Subcutaneous abdominal adipose tissue (tissue), 5 donors: ENCODE results near the gene MYRF.

Source experiments
- H3K27ac ChIP-seq: one replicate; pipeline ENCODE4 v1.7.0; 2013; ENCODE audit warnings: low read depth, mild to moderate bottlenecking, inconsistent platforms, low read length, moderate library complexity
- H3K27me3 ChIP-seq, 5 donors: one replicate each; pipeline ENCODE4 v1.7.0; 2013; ENCODE audit warnings: low read length in 5 of 5, inconsistent platforms in 1 of 5; ENCODE audit not compliant: control insufficient read depth in 5 of 5, insufficient read depth in 4 of 5
- H3K36me3 ChIP-seq, 5 donors: one replicate each; pipeline ENCODE4 v1.7.0; 2013; ENCODE audit warnings: low read length in 5 of 5; ENCODE audit not compliant: control insufficient read depth in 5 of 5, insufficient read depth in 5 of 5
- H3K4me1 ChIP-seq, 5 donors: one replicate each; pipeline ENCODE4 v1.7.0; 2013; ENCODE audit warnings: low read length in 5 of 5, mild to moderate bottlenecking in 3 of 5, moderate library complexity in 1 of 5; ENCODE audit not compliant: control insufficient read depth in 5 of 5, insufficient read depth in 5 of 5
- H3K4me3 ChIP-seq, 5 donors: one replicate each; pipeline ENCODE4 v1.7.0; 2013; ENCODE audit warnings: low read length in 5 of 5, low read depth in 1 of 5
- H3K9ac ChIP-seq, 5 donors: one replicate each; pipeline ENCODE4 v1.7.0; 2013; ENCODE audit warnings: low read length in 5 of 5, mild to moderate bottlenecking in 4 of 5, moderate library complexity in 3 of 5
- H3K9me3 ChIP-seq, 5 donors: one replicate each; pipeline ENCODE4 v1.7.0; 2013; ENCODE audit warnings: low read length in 5 of 5; ENCODE audit not compliant: control insufficient read depth in 5 of 5
- donor health status: healthy.
- donor health status: healthy.
- donor health status: healthy.
- donor health status: healthy.
- donor health status: healthy.

MYRF gene

DNA sequence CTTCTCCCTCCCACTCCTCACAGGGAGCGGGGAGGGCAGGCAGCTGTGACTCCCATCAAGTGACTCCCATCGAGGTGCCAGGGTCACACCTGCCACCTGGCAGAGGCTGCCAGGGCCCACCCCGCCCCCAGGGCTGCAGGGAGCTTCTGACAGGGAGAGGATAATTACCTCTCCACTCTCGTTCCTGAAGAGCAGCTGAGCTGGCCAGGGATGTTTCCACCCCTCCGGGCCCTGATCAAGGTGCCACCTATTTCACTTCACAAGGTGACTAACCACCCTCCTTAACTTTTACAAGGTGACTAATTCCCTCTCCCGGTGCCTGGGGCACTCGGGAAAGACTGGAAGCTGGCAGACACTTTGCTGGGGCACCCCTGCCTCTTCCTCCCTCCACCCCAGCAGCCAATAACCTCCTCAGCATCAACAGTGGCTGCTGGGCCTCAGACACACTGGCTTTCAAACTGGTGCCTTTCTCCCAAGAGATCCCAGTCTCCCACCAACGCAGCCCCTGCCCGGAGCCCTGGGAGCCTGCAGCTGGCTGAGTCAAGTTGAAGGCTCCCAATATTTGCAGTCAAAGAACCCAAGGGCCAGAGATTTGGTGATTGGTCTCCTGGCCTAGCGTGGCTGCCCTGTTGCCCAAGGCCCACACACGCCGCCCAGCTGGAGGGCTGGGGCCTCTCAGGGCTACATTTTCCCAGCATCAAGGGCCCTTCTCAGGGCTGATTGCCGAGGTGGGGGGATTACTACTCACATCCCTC is 22.0 kb upstream of the MYRF start:
- no peak overlapping the region for H3K9ac ChIP-seq
- H3K9me3 ChIP-seq = no peaks in the 10 kb centered on the region
- H3K36me3 ChIP-seq = peaks cover 0 to 54% (median 32%) of the 10 kb centered on the region in 5 donors
- H3K4me1 ChIP-seq = peaks cover 0 to 23% (median 15%) of the 10 kb centered on the region in 5 donors
- H3K4me3 ChIP-seq = no peak overlapping the region
- H3K27ac ChIP-seq = no peak overlapping the region
- H3K27me3 ChIP-seq = no peaks in the 10 kb centered on the region

DNA sequence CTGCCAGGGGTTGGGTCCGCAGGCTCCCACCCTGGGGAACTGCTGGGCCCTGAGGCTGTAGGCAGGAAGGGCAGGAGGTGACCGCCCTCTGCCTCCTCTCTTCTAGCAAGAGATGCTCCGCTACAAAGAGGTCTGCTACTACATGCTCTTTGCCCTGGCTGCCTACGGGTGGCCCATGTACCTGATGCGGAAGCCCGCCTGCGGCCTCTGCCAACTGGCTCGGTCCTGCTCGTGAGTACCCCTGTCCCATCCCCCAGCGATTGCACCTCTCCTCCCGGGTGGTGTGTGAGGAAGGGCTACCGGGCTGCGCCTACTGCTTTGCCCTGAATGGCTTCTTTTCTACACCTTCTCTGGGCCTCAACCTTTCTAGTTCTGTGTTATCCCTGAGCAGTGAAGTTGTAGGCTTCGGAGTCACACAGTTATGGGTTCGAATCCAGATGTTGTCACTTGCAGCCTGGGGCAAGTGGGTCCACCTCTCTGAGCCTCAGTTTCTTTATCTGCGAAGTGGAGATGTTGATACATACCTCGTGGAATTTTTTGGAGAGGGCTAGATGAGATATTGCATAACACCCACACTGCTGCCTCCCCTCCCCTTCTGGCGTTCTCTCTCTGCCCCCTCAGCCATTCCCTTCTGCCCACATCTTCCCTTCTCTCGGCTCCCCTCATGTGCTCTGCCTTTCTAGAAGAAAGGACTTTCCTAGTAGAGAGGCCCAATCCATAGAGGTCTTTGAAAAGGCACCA is 21.1 kb upstream of the MYRF start:
- no peak overlapping the region for H3K9ac ChIP-seq
- H3K4me1 ChIP-seq = peaks cover 0 to 23% (median 15%) of the 10 kb centered on the region in 5 donors
- H3K27me3 ChIP-seq = no peaks in the 10 kb centered on the region
- H3K36me3 ChIP-seq = peaks cover 0 to 54% (median 35%) of the 10 kb centered on the region in 5 donors
- H3K27ac ChIP-seq = no peak overlapping the region
- H3K4me3 ChIP-seq = no peak overlapping the region
- no peaks in the 10 kb centered on the region for H3K9me3 ChIP-seq

DNA sequence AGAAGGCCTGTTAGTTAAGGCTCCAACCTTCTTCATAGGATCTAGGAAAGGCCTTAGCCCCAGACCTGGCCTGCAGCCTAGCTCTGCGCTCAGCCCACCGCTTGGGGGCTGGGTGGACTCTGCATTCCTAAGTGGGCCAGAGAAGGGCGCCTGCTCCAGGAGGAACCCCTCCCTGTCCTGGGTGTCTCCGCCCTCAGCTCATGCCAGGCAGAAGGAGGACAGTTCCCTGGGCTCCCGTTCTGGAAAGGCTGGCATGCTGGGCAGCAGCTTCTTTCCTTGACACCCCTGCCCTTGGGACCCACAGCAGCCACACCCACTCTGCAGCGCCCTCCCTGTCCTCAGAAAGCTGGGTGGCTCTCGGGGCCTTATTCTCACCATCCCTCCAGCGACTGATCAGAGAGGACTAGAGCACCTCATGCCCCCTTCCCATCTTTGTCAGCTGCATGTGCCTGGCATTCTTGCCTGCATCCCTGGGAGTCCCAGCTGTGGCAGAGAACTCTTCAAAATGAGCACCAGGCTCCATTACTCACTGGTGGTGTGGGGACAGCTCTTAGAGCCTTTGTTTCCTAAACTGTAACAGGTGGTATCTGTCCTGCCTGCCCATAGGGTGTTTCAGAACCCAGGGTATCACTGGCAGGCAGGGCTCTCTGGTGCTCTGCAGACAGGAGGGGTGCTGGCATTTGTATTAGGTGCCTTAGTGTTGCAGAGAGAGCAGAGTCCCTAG is 20.3 kb upstream of the MYRF start:
- Histone ChIP-seq H3K9me3 (no peaks in the 10 kb centered on the region), H3K4me3 (no peak overlapping the region), H3K36me3 (peaks cover 0 to 54% (median 35%) of the 10 kb centered on the region in 5 donors), H3K27ac (no peak overlapping the region), H3K4me1 (peaks cover 0 to 23% (median 15%) of the 10 kb centered on the region in 5 donors), H3K27me3 (no peaks in the 10 kb centered on the region), H3K9ac (no peak overlapping the region)

DNA sequence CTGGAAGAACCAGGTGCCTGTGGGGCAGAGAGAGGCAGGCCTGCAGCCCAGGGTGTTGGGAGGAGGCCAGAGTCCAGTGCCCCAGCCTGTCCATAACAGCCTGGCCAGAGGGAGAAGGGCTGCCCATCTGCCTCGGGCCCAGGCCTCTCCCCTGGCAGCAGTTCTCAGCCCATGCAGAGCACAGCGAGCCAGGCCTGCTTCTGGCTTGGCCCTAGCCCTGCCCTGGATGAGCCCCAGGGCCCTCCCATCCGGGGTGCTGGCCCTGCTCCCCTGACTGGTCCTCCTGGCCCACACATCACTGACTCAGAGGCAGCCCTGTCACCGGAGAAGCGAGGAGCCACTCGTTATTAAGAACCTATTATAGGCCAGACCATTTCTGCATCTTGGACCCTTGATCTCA is 19.7 kb upstream of the MYRF start:
- Histone ChIP-seq H3K4me1 (peaks cover 0 to 23% (median 15%) of the 10 kb centered on the region in 5 donors), H3K27ac (peak overlapping the region; percentile 65)

DNA sequence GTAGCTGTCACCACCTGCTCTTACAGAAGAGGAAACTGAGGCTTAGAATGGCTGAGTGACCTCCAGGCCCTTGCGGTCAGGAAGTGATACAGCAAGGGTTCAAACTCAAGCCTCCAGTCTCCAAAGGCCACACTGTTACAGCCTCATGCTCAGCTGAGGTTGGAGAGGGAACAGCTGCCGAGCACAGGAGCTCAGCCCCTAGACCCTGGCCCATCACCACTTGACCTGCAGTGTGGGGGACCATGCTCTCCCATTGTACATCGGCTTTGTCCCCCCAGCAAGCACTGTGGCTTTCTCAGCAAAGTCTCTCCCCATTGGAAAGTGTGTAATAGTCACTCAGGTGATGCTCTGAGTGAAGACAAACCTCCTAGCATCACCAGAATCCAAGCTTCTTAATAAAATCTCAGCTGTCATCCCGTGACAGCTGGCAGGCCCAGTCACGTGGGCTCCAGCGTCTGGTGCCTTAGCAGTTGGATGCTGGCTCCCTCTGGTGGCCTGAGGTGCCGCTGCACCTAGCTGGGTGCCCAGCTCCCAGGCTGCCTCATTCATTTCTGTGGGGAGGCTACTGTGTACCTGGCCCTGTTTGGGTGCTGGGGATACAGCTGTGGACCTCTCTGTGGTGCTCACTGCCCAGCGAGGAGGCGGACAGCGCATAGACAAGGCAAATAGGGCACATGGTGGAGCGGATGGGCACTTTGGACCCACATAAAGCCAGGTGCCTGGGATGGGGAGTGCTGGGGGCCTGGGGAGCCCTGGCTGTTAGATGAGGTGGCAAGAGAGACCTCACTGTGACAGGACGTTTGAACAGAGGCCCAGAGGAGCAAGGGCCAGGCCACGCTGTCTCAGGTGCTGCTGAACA is 19.1 kb upstream of the MYRF start:
- H3K27me3 ChIP-seq = no peaks in the 10 kb centered on the region
- peaks cover 0 to 23% (median 15%) of the 10 kb centered on the region in 5 donors for H3K4me1 ChIP-seq
- peak overlapping the region; percentile 65 for H3K27ac ChIP-seq
- H3K9me3 ChIP-seq = no peaks in the 10 kb centered on the region
- H3K4me3 ChIP-seq = no peak overlapping the region
- peaks cover 0 to 54% (median 30%) of the 10 kb centered on the region in 5 donors for H3K36me3 ChIP-seq
- H3K9ac ChIP-seq = peak overlapping the region in 2 of 5 donors; percentile 21 to 41

More for the DNA sequence above, 19.7 kb upstream of the MYRF start:
- Histone ChIP-seq H3K27me3 (no peaks in the 10 kb centered on the region), H3K9me3 (no peaks in the 10 kb centered on the region), H3K36me3 (peaks cover 0 to 54% (median 35%) of the 10 kb centered on the region in 5 donors), H3K4me3 (no peak overlapping the region), H3K9ac (peak overlapping the region in 1 of 5 donors; percentile 21)

DNA sequence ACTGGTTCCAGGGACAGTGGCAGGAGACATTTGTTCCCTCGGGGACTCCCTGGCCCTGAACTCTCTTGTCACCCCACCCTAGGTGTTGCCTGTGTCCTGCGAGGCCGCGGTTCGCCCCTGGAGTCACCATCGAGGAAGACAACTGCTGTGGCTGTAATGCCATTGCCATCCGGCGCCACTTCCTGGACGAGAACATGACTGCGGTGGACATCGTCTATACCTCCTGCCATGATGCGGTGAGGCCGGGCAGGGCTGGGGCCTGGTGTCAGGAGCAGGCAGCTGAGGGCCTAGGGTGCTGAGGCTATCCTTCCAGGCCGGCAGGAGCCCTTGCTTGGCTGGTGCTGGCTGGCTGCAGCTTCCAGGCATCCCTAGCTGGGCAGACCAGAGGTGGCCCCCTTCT is 17.7 kb upstream of the MYRF start:
- peaks cover 0 to 53% (median 32%) of the 10 kb centered on the region in 5 donors for H3K36me3 ChIP-seq
- peaks cover 0 to 33% (median 19%) of the 10 kb centered on the region in 5 donors for H3K4me1 ChIP-seq
- no peak overlapping the region for H3K27ac ChIP-seq
- H3K9ac ChIP-seq = no peak overlapping the region
- no peaks in the 10 kb centered on the region for H3K9me3 ChIP-seq
- H3K4me3 ChIP-seq = no peak overlapping the region
- H3K27me3 ChIP-seq = no peaks in the 10 kb centered on the region

DNA sequence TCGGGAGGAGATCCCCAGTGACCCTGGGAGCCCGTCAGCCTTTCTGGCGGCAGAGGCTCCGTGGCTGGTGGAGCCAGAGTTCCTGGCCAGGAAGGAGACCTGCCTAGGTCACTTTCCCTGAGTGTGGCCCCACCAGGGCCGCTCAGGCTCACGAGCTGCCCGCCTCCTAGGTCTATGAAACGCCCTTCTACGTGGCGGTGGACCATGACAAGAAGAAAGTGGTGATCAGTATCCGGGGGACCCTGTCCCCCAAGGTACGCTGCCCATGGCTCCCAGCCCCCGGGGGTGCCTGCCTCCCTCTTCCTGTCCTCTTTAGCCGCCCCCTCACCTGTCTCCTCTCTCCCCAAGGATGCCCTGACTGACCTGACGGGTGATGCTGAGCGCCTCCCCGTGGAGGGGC is 17.0 kb upstream of the MYRF start:
- no peak overlapping the region for H3K9ac ChIP-seq
- H3K4me3 ChIP-seq = no peak overlapping the region
- peaks cover 0 to 58% (median 38%) of the 10 kb centered on the region in 5 donors for H3K36me3 ChIP-seq
- H3K9me3 ChIP-seq = no peaks in the 10 kb centered on the region
- peaks cover 0 to 39% (median 26%) of the 10 kb centered on the region in 5 donors for H3K4me1 ChIP-seq
- H3K27me3 ChIP-seq = no peaks in the 10 kb centered on the region
- H3K27ac ChIP-seq = no peak overlapping the region

DNA sequence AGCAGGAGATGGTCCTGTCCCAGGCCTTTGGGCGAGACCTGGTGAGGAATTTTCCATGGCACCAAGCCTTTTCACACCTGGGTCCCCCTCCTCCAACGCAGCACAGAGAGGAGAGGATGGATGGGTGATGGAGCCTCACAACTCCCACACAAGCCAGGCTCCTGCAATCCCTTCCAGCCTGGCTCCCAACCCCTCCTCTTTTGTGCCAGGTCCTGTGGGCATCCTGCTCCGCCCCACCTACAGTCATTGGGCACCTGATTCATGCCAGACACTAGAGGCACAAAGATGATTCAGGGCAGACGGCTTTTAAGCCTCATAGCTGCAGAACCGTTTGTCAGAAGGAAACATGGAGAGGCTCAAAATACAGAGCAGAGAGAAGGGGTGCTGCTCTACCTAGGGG is 16.1 kb upstream of the MYRF start:
- H3K9ac ChIP-seq = no peak overlapping the region

DNA sequence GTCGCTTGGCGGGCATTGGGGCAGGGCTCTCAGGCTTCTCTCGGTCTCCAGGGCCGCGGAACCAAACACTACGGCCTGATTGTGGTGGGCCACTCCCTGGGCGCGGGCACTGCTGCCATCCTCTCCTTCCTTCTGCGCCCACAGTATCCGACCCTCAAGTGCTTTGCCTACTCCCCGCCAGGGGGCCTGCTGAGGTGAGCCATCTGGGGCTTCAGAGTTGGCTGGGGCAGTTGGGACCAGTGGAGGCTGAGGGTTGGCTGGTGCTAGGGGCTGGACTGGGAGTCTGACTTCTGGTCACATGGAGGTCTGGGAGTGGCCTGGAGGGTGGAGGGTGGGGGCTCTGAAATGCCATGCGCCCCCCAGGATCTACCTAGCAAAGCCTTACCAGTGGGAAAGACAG is 15.3 kb upstream of the MYRF start:
- no peak overlapping the region for H3K27ac ChIP-seq

More for the DNA sequence above, 16.1 kb upstream of the MYRF start:
- Histone ChIP-seq H3K9me3 (no peaks in the 10 kb centered on the region), H3K4me3 (no peak overlapping the region), H3K4me1 (peaks cover 0 to 48% (median 29%) of the 10 kb centered on the region in 5 donors), H3K36me3 (peaks cover 0 to 63% (median 38%) of the 10 kb centered on the region in 5 donors), H3K27ac (no peak overlapping the region), H3K27me3 (no peaks in the 10 kb centered on the region)

More for the DNA sequence above, 15.3 kb upstream of the MYRF start:
- Histone ChIP-seq H3K4me3 (no peak overlapping the region), H3K4me1 (peaks cover 0 to 40% (median 24%) of the 10 kb centered on the region in 5 donors), H3K27me3 (no peaks in the 10 kb centered on the region), H3K9me3 (no peaks in the 10 kb centered on the region), H3K36me3 (peaks cover 0 to 68% (median 42%) of the 10 kb centered on the region in 5 donors), H3K9ac (no peak overlapping the region)
